Retinal pigment epithelial cell (primary cell): Measurements from ENCODE around the gene SRGAP3.

Experiments
- DNase-seq: peaks from one replicate; pipeline ENCODE4 v3.0.0-alpha.2; 2010; ENCODE audit warnings: low read depth
- H3K4me3 ChIP-seq: 2 replicates; pipeline ENCODE4 v1.5.1; 2011; ENCODE audit warnings: mild to moderate bottlenecking, low read length, control low read depth, moderate library complexity
- TF ChIP-seq, protein P1 (sequence below): conservative IDR thresholded peaks from 2 replicates; pipeline ENCODE4 v1.5.1; 2011; ENCODE audit warnings: low read depth, low read length, control low read depth, inconsistent platforms

SRGAP3 gene

GRCh38 chr3:9099702-9100512 is 149.5 kb downstream of the SRGAP3 start:
- DNase-seq, result no peak
- H3K4me3 ChIP-seq, result no peak overlapping the region
- TF ChIP-seq, protein P1, sequence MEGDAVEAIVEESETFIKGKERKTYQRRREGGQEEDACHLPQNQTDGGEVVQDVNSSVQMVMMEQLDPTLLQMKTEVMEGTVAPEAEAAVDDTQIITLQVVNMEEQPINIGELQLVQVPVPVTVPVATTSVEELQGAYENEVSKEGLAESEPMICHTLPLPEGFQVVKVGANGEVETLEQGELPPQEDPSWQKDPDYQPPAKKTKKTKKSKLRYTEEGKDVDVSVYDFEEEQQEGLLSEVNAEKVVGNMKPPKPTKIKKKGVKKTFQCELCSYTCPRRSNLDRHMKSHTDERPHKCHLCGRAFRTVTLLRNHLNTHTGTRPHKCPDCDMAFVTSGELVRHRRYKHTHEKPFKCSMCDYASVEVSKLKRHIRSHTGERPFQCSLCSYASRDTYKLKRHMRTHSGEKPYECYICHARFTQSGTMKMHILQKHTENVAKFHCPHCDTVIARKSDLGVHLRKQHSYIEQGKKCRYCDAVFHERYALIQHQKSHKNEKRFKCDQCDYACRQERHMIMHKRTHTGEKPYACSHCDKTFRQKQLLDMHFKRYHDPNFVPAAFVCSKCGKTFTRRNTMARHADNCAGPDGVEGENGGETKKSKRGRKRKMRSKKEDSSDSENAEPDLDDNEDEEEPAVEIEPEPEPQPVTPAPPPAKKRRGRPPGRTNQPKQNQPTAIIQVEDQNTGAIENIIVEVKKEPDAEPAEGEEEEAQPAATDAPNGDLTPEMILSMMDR, result no peak

DNA sequence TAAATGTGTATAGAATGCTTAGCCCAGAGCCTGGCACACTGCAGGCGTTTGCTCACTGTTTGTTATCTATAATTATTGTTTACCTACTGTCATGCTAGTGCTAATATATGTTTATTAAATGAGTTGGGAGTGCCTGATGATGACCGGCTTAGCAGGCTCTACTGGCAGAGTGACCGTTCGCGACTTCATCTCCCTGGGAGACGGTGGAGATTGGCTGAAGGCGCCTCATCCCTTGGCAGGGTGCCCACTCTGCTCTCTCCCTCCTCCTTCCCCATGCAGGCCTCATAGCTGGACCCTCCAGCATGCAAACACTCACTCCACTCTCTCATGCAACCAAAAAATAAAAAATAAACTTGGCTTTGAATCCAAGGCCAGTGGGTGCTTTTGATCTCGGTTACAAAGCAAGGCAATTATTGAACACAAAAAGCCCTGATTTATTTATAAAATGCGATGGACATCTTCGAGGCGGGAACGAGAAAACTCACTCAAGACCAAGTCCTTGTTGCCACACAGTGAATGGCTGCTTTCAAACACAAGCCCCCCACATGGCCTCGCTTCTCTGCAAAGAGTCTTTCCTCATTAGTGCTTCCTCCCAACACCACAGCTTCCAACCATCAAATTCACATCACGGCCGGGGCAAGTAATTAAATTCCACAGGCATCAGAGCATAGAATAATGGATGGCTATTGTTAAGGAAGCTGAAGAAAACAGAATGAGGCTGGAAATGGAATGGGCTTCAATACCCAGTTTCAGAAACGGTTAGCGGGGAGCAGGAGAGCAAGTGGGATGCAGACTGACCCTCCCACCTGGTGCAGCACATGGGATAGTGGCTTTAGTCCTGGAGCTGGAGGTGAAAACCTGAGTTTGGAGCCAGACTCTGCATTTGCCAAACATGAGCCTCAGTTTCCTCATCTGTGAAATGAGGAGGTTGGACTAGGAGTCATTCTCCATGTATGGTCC is 150.4 kb downstream of the SRGAP3 start:
- TF ChIP-seq, protein P1, result no peak
- H3K4me3 ChIP-seq, result no peak overlapping the region

DNA sequence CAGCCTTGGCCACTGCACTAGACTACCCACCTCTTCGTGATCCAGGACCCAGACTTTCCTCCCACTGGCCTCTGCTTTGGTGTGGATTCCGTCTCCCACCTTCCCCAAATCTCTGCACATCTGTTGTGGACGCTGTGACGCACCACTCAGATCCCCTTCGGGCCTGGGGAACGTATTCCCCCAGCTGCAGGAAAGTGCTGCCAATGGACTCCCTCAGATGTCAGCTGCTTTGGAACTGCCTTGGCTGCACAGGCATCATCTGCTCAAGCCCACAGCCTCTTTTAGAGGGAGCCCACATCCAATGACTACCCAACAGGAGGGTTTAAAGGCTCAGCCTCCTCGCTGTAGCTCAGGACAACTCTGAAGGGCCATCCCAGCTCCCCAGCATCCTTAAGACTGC is 152.0 kb downstream of the SRGAP3 start:
- DNase-seq, result no peak
- TF ChIP-seq, protein P1, result no peak
- H3K4me3 ChIP-seq, result no peak overlapping the region

More for the DNA sequence above, 150.4 kb downstream of the SRGAP3 start:
- no peak for DNase-seq

GRCh38 chr3:9091486-9092235 is 157.8 kb downstream of the SRGAP3 start:
- H3K4me3 ChIP-seq, result no peak overlapping the region
- TF ChIP-seq, protein P1, result no peak
- DNase-seq, result no peak

DNA sequence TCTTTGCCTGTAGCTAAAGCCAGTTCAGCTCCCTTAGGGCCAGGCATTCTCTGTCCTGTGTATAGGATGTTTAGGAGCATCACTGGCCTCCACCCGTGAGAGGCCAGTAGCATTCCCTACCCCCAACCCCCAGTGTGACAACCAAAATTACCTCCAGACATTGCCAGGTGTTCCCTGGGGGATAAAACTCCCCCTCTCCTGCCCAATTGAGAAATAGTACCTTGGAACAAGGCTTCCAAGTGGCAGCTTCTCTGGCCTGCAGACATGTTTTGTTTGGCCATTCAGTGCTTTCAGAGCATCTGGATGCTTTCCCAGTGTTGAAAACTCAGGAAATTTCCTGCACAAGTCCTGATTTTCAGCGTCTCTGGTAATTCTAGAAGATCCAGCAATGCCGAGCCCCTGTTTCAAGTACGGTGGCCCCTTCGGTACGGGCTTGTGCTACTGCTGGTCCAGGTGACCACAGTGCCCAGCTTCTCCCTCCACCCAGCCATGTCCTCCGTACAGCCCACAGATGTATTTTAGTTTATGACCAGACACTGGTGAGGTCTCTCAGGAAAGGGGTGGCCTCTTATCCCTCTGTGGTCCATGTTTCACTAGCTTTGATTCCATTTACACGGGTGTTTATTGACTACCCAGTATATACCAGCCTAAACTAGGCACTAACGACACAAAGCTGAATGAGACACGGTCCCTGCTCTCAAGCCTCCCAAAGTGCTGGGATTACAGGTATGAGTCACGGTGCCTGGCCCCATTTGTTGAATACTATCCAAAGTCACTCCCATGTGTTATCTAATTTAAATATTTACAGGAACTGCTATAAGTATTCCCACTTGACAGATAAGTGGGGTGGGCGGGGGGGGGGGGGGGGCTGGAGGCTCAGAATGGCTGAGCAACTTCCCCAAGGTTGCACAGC is 160.7 kb downstream of the SRGAP3 start:
- no peak overlapping the region for H3K4me3 ChIP-seq
- TF ChIP-seq, protein P1, result no peak
- peak; percentile 21 for DNase-seq
